Retina (tissue), 1 donor: ENCODE data around the gene ZNF134.

Experiments
- DNase-seq: peaks from one replicate; pipeline ENCODE4 v3.0.0-alpha.2; 2016

ZNF134 gene

DNA sequence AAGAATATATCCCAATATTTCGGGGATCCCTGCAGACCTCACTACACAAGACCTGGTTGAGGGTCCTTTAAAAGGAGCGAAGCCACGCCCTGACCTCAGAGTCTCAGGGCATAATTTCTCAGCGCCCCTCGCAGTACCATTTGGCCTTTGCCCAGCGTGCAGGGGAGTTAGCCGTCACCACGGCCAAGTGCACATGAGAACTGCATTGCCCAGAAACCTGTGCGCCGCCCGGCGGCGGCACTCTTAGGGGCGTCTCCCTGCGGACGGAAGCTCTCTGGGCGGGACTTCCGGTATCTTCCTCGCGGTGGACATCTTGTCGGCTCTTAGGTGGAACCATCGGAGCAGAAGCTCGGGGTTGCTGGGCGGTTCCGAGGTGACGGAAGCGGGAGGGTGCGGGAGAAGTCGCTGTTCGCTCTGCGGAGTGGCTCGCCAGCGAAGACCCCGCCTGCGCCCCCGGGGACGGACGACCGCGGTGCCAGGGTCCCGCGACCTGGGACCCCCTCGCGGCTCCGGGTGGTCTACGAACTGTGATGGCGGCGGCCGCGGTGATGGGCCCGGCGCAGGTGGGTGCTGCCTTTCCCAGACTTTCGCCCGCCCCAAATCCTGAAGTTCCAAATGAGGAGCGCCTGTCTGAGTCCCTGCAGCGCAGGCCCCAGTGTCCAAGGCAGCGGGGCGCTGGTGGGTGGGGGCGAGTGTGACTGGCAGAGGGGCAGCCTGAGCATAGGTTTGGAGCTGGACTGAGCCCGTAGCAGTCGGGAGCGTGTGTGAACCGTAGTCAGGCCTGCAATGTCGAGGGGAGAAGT, at the start of gene ZNF134:
ZNF134 (plus strand) TSS at position 302 of the 803 bp plus-strand sequence. CDS start 5,227 bp downstream, outside the sequence.
- DNase-seq, result peak; percentile 95

DNA sequence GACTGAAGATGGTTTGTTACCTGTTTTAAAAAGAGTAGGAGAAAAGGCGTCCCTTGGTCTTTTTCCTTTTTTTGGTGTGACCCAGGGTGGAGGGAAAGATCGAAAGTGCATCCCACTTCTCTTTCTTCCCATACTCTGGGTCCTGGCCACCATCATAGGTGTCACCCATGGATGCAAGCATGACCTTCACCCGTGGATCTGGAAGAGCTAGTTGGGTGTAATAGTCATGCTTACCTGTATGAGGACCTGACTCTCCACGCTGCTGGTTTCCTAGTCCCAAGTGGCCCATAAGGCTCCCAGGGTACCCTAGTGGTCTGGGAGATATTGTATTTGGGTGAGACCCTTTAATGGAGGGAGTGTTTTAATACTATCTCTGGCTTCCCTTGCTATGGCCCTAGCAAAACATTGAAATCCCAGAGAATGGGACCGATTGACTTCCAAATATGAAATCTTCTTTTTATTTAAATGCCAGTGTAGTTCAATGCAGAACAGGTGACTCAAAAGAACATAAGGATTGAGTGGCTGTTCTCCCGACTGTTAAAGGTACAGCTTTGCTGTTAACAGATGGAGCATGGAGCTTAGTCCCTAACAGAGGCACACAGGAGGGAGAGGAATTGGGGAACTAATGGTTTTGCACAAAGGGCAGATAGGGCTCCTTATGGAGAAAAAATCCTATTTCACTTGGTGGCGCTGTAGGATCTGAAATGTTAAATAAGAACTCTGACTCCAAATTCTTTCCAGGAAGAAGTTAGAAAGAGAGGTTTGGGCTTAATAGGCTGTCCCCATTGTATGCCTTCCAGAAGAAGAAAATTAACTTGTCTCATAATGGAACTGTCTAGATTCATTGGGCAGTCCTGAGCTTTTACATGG, 47.4 kb upstream of the ZNF134 start:
- no peak for DNase-seq

DNA sequence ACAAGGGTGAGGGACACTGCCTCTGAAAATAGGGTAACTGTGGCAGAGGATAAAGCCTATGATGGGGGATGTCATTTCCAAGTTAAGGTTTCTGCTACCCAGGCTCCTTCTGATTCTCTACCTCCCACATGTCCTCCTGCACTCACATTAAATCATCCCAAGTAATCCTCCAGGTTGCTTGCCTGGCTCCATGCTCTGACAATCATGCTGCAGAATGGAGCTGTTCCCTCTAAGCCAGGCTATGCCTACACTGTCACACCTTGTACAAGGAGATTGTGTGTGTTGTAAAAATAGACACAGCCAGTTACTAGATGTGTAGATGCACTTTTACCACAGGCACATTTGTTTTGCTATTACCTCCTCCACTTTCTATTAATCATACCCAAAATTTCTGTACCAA, 43.3 kb upstream of the ZNF134 start:
- no peak for DNase-seq

DNA sequence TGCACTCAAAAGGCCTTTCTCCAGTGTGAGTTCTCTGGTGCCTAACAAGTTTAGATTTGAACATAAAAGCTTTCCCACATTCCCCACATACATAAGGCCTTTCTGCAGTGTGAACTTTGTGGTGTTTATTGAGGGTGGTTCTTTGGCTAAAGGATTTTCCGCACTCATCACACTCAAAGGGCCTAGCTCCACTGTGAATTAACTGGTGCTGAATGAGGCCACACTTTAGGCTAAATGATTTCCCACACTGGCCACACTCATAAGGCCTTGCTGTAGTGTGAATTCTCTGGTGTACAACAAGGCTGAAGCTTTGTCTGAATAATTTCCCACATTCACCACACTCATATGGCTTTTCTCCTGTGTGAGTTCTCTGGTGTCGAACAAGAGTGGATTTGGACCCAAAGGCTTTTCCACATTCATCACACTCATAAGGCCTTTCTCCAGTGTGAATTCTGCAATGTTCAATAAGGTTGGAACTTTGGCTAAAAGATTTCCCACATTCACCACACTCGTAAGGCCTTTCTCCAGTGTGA, 41.6 kb upstream of the ZNF134 start:
- DNase-seq, result no peak

DNA sequence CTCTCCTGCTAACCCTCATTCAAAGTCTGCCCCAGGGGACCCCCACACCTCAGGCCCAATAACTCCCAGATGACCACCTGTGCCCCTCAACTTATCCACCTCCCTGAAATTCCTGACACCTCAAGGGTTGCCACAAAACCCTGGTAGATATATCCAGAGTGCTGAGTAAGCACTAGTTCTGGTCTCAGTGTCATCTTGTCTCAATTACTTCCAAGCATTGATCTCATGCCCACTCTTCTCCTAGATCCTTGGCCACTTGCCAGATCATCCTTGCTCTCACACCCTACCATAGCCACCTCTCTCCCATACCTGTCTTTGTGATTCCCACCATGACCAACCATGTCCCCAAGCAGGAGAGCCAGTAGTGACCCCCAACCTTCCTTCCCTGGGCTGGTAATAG, 37.4 kb upstream of the ZNF134 start:
- DNase-seq, result no peak

DNA sequence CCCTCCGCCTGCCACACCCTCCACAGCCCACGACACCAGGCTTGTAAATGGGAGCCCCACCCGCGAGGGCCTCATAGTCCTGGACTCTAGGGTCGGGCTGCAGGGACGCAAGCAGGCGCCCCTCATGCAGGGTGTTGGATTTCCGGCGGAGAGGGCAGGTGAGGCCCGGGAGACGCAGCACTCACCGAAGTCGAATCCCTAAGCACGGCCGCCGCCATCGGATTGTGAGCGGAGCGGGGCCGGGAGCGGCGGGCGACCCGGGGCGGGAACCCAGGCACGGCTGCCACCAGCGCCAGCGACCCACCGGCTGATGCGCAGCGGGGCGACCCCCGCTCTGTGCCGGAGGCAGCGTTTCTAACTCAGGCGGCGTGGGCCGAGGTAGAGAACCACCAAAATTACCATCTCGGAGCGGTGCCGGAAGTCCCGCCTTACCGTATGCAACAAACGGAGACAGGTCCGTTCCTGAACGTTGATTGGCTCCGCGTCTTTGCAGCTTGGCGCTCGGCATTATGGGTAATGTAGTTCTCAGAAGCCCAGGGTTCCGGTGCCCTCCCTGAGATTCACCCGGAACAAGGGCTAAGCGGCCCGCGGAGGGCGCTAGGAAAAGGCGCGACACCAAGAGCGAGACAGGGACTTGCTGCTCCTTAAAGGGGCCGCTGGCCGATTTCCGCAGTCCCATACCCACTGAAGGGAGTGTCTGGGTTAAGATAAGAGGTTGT, 35.4 kb upstream of the ZNF134 start, which contains the start of gene ZNF416:
ZNF416 (minus strand) TSS at position 425 of the 719 bp plus-strand sequence; CDS start at position 218, 207 bp downstream.
- DNase-seq, result peak; percentile 97

DNA sequence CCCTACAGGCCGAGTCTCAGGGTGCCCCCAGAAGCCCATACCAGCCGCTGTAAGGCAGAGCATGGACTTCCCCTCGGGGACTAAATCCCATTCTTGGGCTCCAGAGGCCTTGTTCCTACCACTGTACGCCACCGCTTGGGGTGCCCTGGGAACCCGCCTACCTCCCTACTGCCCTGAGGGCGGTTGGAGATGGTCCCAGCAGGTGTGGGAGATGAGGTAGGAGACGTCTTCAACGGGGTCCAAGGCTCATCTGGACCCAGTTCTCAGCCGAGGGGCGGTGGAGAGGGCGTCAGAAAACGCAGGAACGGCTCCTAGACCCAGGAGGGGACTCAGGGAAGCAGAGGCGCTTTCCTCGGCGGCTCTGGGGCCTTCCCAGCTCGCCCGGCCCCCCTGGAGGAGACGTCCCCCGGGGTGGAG, 30.9 kb upstream of the ZNF134 start:
- no peak for DNase-seq

DNA sequence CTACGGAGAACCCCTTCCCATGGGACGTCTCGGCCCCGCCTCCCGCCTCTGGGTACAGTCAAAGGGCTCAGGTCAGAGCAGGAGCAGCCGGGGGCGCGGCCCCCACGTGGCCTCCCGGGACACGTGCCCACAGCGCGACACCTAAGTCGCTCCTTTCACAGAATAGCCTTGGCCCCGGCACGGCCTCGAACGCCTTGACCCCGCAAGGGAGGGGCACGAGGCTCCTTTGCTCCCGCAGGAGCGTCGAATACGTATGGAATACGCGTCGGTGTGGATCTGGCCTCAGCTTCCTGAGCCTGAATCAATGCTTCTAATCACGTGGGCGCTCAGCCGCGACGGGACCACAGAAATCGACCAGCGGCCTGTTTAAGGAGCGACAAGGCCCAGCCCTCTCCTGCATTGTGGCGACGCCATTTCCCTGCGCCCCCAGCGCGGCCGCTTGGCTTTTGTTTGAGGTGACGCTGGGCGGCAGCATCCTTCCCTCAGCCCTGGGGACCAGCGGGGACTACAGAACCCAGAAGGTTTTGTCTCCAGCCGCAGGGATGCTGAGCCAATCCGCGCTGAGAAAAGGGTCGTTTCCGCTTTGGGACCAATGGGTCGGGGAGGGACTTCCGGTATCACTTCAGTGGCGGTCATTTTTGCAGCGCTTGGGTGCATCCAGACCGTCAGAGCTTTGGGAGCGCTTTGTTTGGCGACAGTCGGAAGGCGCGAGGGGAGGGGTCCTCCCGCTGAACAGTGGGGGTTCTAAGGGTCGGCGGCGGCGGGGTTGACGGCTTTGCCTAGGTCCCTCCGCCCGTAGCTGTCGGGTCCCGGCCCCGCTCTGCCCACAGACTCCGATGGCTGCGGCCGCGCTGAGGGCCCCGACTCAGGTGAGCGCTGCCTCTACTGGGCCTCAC, 30.3 kb upstream of the ZNF134 start, which contains the start of gene ZIK1:
ZIK1 (plus strand) TSS at position 625 of the 896 bp plus-strand sequence; CDS start at position 837, 212 bp downstream.
- DNase-seq, result peak; percentile 97

DNA sequence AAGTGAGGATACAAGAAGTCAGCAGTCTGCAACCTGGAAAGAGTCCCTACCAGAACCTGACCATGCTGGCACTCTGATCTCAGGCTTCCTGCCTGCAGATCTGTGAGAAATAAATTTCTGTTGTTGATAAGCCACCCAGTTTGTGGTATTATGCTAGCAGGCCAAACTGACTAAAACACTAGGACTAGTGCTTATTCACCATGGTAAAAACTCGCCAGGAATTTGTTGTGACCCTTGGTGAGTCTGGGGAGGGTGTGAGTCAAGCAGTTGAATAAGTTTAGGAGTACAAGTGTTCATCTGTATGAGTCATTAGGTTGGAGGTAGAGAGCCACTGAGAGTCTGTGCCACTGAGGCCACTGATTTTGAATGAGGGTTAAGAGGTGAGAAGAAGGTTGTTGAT, 26.5 kb upstream of the ZNF134 start:
- DNase-seq, result no peak

DNA sequence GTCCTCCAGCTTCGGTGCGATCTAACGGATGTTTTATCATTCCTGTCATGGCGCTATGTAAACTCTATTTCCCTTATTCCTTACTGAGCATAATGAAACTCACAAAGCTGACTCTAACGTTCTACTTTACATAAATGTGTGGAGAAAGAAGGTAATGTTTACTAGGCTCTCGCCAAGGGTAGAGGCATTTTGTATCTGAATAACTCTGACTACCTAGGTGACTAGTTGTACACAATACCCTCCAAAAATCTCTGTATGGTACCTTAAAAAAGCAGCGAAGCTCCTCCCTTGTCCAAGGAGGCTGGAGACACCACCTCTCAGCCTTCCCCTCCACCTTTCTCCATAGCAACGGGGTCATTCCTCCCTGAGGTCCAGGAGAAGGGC, 14.7 kb upstream of the ZNF134 start:
- no peak for DNase-seq

DNA sequence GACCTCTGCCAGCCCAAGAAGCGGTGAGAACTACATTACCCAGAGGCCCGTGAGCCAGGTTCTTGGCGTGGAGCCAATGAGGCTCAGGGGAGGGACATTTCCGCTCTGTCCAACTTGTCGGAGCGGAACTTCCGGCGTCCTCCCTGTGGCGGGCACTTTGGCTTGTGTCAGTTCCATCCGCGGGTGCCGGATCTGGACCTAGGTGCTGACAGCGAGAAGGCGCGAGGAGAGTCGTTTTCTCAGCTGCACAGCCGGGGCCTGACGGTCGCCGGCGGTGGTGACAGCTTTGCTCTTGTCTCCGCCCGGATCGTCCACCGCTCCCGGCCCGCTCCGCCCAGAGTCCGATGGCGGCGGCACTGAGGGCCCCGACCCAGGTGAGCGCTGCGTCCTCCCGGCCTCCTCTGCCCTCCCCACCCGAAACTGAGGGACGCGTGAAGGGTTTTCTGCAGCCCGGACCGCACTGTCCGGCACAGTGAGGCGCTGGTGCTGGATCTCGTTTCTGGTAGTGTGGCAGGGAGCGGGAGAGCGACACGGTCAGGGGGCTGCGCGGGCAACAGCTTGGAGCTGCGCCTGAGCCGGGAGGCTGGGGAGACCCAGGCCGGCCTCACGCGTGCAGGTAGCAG, 14.2 kb upstream of the ZNF134 start, which contains the start of gene ZNF530:
ZNF530 (plus strand) TSS at position 125 of the 623 bp plus-strand sequence. CDS start 4,461 bp downstream, outside the sequence.
- peak; percentile 92 for DNase-seq

DNA sequence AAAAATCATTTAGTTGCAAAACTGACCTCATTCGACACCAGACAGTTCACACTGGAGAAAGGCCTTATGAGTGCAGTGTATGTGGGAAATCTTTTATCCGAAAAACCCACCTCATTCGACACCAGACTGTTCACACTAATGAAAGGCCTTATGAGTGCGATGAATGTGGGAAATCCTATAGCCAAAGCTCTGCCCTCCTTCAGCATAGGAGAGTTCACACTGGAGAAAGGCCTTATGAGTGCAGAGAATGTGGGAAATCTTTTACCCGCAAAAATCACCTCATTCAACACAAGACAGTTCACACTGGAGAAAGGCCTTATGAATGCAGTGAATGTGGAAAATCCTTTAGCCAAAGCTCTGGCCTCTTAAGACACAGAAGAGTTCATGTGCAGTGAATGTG, 7.1 kb upstream of the ZNF134 start:
- DNase-seq, result no peak

DNA sequence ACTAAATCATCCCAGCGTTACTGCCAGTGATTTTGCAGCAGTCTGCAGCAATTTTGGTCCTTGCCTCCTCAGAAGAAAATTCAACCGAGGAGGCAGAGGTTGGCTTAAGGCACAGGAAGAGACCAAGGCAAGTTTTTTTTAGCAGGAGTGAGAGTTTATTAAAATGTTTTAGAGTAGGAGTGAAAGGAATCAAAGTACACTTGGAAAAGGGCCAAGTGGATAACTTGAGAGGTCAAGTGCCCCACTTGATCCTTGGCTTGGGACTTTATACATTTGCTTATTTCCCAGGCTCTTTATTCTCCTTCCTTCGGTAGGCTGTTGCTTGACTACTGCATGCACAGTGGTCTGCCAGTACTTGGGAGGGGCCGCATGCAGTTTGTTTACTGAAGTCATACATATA, 2.9 kb upstream of the ZNF134 start:
- DNase-seq, result no peak

DNA sequence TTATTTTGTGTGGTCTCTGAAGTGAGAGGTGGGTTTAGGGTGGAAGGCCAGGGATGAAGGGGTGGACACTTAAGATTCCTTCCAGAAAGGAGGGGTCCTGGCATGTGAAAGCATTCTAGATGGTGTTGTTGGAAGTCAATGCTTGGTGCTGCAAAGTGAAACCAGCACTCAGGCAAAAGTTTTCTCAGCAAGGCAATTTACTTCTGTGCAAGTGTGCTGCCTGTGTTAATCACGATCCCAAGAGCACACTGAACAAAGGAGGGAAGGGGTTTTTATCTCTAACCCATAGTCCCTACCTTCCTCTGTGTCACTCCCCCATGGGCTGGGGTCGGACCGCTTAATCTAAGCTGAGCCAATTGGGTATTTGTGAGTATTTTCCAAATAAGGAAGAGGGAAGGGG, 1.3 kb downstream of the ZNF134 start:
- DNase-seq, result no peak

DNA sequence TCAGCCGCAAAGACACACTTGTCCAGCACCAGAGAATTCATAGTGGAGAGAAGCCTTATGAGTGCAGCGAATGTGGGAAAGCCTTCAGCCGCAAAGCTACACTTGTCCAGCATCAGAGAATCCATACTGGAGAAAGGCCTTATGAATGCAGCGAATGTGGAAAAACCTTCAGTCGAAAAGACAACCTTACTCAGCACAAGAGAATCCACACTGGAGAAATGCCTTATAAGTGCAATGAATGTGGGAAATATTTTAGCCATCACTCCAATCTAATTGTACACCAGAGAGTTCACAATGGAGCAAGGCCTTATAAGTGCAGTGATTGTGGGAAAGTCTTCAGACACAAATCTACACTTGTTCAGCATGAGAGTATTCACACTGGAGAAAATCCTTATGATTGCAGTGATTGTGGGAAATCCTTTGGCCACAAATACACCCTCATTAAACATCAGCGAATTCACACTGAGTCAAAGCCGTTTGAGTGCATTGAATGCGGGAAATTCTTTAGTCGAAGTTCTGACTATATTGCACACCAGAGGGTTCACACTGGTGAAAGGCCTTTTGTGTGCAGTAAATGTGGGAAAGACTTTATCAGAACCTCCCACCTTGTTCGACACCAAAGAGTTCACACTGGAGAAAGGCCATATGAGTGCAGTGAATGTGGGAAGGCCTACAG, 6.8 kb downstream of the ZNF134 start:
- DNase-seq, result peak; percentile 16

DNA sequence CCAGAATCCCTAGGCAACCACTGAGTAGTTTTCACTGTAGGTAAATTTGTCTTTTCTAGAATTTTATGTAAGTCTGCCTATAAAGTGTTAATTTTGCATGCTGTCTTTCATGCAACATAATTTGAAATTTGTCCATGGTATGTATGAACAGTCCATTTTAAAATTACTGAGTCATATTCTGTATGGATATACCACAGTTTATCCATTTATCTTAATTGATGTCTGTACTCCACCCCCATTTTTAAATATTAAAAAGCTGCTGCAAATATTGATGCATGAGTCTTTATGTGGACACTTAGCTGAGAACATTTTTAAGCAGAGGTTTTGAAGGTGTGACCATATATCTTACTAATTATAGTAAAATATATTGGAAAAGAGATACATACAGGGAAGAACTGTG, 9.0 kb downstream of the ZNF134 start:
- no peak for DNase-seq

DNA sequence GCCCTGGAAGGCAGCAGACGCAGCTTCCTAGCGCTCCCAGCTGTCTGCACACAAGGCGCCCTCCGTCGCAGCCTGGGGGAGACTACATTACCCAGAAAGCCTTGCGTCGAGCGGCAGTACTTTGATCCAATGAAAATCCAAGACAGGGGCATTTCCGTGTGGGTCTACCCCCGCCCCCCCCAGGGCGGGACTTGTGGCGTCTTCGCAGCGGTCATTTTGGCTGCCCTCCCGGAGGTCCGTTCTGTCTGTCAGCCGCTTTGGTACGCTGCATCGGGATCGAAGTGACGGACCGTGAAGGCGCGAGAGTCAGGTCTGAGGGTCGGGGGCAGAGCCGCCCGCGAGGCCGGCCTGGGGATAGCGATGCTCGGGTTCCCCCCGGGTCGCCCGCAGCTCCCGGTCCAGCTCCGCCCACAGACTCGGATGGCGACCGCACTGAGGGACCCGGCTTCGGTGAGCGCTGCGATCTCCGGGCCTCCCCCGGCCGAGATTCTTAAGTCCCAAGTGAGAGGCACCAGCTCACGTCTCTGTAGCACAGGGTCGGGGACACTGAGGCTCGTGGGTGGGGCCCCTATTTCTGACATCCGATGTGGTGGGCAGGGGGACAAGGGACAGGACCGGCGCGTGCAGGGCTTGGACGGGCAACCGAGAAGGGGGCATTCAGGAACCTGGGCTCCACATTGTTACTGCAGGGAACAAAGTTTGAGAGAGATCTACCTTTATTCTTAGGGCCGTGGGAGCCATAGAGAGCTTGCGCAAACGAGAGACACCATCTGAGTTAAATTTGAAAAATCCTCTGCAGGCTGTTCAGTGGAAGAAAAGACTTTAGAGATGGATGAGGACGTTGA, 19.2 kb downstream of the ZNF134 start, which contains the start of gene ZNF211:
ZNF211 (plus strand) TSS at position 182 of the 845 bp plus-strand sequence; CDS start at position 361, 179 bp downstream.
- peak; percentile 98 for DNase-seq

DNA sequence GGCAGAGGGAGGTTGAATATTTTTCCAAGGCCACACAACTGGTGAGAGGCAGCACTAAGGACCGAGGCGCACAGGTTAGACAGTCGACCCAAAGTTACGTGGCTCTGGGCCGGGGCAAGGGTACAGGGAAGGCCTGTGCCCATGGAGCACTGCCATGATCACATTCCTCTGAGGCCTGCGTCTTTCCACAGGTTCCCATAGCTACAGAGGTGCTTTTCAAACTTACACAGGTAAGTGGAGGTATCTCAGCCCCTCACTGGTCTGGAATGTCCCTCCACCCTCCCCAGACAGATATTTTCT, 19.7 kb downstream of the ZNF134 start:
- no peak for DNase-seq

DNA sequence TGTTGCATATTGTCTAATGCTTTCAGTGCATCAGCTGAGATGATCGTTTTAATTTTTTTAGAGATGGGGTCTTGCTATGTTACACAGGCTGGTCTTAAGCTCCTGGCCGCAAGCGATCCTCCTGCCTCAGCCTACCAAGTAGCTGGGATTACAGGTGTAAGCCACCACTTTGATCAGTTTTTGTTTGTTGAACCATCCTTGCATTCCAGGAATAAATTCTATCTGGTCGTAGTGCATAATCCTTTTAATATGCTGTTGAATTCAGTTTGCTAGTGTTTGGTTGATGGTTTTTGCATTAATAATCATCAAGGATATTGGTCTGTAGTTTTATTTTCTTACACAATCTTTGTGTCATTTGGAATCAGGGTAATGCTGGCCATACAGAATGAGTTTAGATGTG, 23.3 kb downstream of the ZNF134 start:
- DNase-seq, result no peak
